ENCODE results near the gene BEX3.
A peak's percentile ranks its signal among the peaks of the same experiment; 100 is the strongest.
"Not testable (repeated sequence)": the region's sequence is repeated elsewhere in the genome, so short reads cannot be mapped to it uniquely, and the experiment has no call there.

Gene BEX3

GRCh38 chrX:103376118-103376978 lies at the start of gene BEX3:
Gene BEX3 (plus strand): TSS chrX:103376538. CDS start chrX:103377522, 984 bp downstream.
- DNase-seq (ENCODE audit: low spot score), result peak; percentile 7

- no peak for DNase-seq (ENCODE audit: low spot score)
Observed at GRCh38 chrX:103329991-103330390, 46.3 kb upstream of the BEX3 start, which contains the start of gene TCEAL7. Gene TCEAL7 (plus strand): TSS chrX:103330239. CDS start chrX:103331404, 1,165 bp downstream.

DNA sequence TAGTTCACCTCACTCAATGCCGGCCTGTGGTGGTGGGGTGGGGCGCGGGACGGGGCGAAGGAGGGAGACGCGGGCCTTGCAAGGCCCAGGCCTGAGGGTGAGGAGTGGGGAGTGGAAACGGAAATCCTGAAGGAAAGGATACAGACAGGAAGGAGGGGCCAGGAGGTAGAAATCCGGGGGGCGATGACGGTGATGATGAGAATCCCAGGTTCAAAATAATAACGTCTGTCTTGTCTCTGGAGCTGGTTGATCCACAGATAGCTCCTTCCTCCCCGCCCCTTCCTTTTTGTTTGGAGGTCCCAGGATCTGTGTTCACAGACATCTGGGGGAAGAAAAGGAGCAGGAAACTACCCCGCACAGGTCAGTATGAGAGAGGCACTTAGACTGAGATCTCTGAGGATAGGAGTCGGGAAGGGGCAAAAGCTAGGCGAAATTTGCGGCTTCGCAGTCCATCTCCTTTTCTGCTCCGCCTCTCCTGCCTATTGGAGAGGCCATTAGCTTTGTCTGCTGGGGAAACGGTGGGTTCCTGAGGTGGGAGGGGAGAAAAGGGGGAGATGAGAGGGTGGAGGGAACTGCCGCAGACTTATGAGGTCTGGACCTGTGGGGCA lies 45.6 kb upstream of the BEX3 start:
- DNase-seq (ENCODE audit: low spot score), result no peak

DNA sequence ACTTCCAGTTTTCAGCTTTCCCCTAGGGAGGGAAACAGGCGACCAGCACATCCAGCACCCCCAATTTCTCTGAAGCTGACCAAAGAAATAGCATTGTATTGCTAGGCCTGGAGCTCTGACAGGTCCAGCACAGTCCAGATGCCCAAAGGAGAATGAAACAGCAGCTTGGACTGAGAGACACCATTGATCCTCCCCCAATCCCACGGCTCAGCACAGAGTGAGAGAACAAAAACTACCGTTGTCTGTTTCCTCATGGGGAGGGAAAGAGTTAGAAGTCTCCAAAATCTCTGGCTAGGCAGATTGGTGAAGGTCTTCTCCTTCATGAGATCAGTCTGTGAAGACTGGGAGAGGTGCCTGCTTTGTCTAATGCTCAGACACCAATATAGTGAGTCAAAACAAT lies 37.7 kb upstream of the BEX3 start:
- DNase-seq (ENCODE audit: low spot score), result no peak

DNA sequence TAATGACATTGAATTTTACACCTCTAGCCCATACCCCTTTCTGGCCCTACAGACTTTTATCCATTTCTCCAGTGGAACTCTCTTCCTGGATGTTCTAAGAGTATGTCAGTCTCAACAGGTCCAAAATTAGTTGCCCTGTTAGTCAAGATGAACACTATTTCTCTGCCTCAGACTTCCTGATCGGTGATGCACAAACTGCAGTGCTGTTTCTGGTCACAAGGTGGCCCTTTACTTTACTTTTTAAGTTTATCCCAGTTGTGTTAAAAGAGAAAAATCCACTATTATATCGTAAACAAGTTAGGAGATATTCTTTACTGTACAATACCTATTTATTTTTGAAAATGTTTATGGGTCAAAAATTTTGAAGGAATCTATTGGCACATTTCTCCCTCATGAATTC lies 33.2 kb upstream of the BEX3 start:
- DNase-seq (ENCODE audit: low spot score), result peak; percentile 38

GRCh38 chrX:103344606-103345005 lies 31.7 kb upstream of the BEX3 start:
- DNase-seq (ENCODE audit: low spot score), result no peak

DNA sequence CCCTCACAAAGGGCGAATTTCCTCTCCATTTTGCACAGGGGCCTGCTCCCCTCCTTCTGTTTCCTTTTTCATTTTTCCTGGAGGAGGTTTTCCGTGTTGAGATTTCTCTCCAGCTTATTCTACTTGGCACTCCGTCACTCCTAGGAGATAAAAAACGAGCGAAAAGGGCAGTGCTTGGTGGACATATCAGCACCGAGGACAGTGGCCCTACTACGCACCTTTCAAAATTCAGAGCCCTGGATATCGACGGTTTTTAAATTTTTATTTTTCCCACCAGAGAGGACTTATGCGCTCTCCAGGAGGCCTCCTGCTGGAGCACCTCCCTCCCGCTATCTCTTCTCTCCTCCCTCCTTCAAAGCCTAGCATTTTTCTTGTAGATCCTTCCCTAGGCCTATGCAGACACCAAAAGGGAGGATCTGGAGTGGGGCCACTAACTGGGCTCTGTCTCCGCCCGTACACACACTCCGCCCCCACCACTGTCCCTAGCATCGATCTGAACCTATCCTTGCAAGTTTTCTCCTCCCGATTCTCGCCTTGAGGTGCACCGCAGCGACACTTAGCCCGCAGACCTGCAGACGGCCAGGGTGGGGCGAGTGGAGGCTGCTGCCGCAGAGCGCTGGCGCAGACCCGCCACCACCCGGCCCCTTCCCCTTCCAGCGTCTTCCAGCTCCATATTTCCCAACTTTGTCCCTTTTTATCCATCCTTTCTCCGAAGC lies 28.5 kb upstream of the BEX3 start:
- no peak for DNase-seq (ENCODE audit: low spot score)

DNA sequence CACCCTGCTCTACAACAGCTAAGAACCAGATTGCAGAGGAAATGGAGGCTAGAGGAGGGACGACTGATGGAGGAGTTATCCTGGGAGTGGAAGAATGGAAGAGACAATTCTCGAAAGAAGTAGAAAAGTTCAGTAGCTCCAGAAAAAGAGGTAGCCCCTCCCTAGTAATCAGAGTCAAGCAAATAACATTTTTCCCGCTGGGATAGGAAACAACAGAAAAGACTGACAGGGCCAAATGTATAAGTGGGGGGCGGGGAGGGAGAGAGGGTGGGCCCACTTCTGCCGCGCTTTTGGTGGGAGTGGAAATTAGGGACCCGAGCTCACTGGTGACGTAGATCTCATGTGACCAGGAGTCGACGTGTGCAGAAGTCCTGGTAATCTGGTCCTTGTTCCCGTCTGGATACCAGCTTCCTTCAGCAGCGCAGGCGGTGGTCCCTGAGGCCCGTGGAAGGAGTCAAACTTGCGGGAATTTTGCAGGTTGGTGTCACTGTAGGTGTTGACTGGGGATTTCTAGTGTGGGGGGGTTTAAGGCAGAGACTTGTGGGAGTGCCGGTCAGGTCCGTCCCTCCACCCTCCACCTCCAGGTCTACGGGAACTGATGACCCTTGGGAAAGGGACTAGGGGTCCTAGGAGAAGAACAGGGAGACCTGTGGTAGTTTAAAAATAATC lies 20.1 kb upstream of the BEX3 start, which contains the start of gene TCEAL9:
TSS of gene TCEAL9 (plus strand) at position 377 of the 669 bp plus-strand sequence. CDS start 1,179 bp downstream, outside the sequence.
- DNase-seq (ENCODE audit: low spot score), result no peak

- DNase-seq (ENCODE audit: low spot score), result no peak
Observed at GRCh38 chrX:103356858-103357257, 19.5 kb upstream of the BEX3 start.

DNA sequence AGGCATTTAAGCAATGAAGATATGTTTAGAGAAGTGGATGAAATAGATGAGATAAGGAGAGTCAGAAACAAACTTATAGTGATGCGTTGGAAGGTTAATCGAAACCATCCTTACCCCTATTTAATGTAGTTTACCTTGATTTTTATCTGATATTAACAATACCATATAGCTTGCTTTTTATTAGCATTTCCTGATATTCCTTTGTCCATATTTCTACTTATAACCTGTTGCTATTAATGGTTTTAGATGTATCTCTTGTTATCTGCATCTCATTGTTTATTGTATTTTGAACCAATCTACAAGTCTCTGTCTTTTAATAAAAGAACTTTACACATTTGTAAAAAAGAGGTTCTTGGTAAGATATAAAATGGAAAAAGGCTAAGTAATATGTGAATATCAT lies 18.5 kb upstream of the BEX3 start:
- DNase-seq (ENCODE audit: low spot score), result no peak

- not testable (repeated sequence) for DNase-seq (ENCODE audit: low spot score)
Observed at GRCh38 chrX:103359605-103360004, 16.7 kb upstream of the BEX3 start.

DNA sequence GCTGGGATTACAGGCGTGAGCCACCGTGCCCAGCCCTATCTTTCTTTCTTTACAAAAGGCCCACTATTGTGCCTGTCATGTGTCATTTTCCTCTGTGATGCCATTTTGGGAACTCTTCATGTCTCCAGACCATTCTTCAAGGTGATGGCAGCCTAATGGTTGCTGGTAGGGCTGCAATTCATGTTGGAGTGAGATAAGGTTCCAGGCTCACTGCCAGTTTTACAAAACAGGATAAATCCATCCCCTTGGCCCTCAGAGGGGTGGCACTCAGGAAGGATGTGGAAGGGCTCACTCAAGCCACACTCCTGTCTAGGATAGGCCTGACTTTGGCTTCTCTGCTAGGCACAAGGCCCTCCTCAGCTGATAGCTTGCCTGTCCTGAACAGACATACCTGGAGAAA lies 16.2 kb upstream of the BEX3 start:
- DNase-seq (ENCODE audit: low spot score), result no peak

- DNase-seq (ENCODE audit: low spot score), result no peak
Observed at GRCh38 chrX:103360916-103361315, 15.4 kb upstream of the BEX3 start.

GRCh38 chrX:103361798-103362197 lies 14.5 kb upstream of the BEX3 start:
- DNase-seq (ENCODE audit: low spot score), result no peak

DNA sequence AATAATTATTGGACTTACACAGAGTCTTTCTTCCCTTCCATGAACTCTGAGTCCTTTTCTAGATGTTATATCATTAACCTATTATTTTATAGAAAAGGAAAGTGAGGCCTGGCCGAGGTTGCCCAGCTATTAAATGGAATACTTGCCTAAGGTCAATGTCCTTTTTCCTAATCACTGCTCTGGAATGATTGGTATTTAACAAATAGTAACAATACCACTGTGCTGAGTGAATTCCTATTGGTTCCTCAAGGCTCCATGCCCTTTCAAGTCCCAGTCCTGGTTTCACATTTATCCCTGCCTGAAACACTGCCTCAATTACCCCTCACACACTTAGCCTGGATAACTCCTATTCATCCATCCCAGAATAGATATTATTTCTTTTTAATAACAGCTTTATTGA lies 13.9 kb upstream of the BEX3 start:
- no peak for DNase-seq (ENCODE audit: low spot score)

GRCh38 chrX:103363046-103363445 lies 13.3 kb upstream of the BEX3 start:
- no peak for DNase-seq (ENCODE audit: low spot score)

- DNase-seq (ENCODE audit: low spot score), result no peak
Observed at GRCh38 chrX:103367502-103367901, 8.8 kb upstream of the BEX3 start.

GRCh38 chrX:103369479-103369878 lies 6.9 kb upstream of the BEX3 start:
- no peak for DNase-seq (ENCODE audit: low spot score)

- DNase-seq (ENCODE audit: low spot score), result no peak
Observed at GRCh38 chrX:103372886-103373285, 3.5 kb upstream of the BEX3 start.

GRCh38 chrX:103373581-103373980 lies 2.8 kb upstream of the BEX3 start:
- DNase-seq (ENCODE audit: low spot score), result no peak

GRCh38 chrX:103376979-103377324 lies 614 bp downstream of the BEX3 start:
- no peak for DNase-seq (ENCODE audit: low spot score)

GRCh38 chrX:103378990-103379389 lies 2.7 kb downstream of the BEX3 start:
- DNase-seq (ENCODE audit: low spot score), result no peak

Data from activated CD4-positive, alpha-beta T cell treated with anti-CD3 and anti-CD28 coated beads, Interleukin-2, Interleukin-4, amounts not matched to agents 100 ng/mL and 50 ng/mL, durations not matched to agents 16 hours and 8 hours (primary cell).